ENCODE results near the gene MUC21. TPM values are rescaled to one million over a fixed set of nuclear protein-coding genes. Genes with fewer than 3 reads are reported as not detected.

MUC21 gene
- total RNA-seq, 1 experiment from 2014 or later, result not detected

DNA sequence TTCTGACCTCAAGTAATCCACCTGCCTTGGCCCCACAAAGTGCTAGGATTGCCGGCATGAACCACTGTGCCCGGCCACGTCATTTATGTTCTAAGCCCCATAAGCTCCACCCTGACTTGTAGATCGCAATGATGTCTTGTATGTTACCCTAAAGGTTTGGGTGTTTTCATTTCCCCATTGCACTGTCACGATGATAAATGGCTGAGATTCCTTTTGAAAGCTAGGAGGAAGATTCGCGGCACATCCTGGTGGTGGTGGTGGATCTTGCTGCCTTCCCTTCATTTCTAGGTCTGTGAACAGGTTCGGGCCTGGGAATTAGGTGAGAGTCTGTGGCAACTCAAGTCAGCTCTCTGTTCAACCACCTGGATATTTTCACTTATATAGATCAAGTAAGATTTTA is 55.0 kb downstream of the MUC21 start:
- Histone ChIP-seq H3K27ac (ENCODE audit: low read length) (no peak overlapping the region), H3K4me1 (ENCODE audit: insufficient read depth, low read length) (0 out of 2 replicates have a peak, but pooled peaks cover 5% of the 10 kb centered on the region), H2AFZ (ENCODE audit: low read length) (no peak overlapping the region), H3K9me3 (ENCODE audit: low read length) (no peaks in the 10 kb centered on the region), H3K4me3 (ENCODE audit: low read length) (no peak overlapping the region), H3F3A (ENCODE audit: low read length, unreplicated experiment) (no peaks in the 10 kb centered on the region), H3K9ac (ENCODE audit: low read length) (no peak overlapping the region), H4K20me1 (ENCODE audit: low read length) (no peaks in the 10 kb centered on the region), H3K79me2 (ENCODE audit: low read length) (no peaks in the 10 kb centered on the region), H3K36me3 (ENCODE audit: low read depth, low read length) (no peaks in the 10 kb centered on the region), H3K27me3 (ENCODE audit: low read length) (no peaks in the 10 kb centered on the region), H3K9me2 (replicated peaks; ENCODE audit: low read length) (no peaks in the 10 kb centered on the region; the same call in 1 of the 2 replicates), H3K4me2 (ENCODE audit: low read length) (no peak overlapping the region)
- DNase-seq, result no peak
- POLR2A ChIA-PET (ENCODE audit: unreplicated experiment), result interaction anchor here (0.6 kb wide), 1 partner anchor 31 kb away, joined by 4 read pairs; no protein-coding TSS in a partner anchor
- CTCF ChIA-PET, result no interaction called here
- ATAC-seq, result no peak
- intact Hi-C loops (cut with micrococcal nuclease), result no loop called here
- no TSS peak for BruUV-seq (replicated peaks)
- no peak for TF ChIP-seq EZH2phosphoT487 (IDR thresholded peaks at IDR 0.05; ENCODE audit: borderline replicate concordance, low read length)
- no peak for TF ChIP-seq EZH2 (IDR thresholded peaks at IDR 0.05; ENCODE audit: low read length, unreplicated experiment)
- TF ChIP-seq, protein P1, sequence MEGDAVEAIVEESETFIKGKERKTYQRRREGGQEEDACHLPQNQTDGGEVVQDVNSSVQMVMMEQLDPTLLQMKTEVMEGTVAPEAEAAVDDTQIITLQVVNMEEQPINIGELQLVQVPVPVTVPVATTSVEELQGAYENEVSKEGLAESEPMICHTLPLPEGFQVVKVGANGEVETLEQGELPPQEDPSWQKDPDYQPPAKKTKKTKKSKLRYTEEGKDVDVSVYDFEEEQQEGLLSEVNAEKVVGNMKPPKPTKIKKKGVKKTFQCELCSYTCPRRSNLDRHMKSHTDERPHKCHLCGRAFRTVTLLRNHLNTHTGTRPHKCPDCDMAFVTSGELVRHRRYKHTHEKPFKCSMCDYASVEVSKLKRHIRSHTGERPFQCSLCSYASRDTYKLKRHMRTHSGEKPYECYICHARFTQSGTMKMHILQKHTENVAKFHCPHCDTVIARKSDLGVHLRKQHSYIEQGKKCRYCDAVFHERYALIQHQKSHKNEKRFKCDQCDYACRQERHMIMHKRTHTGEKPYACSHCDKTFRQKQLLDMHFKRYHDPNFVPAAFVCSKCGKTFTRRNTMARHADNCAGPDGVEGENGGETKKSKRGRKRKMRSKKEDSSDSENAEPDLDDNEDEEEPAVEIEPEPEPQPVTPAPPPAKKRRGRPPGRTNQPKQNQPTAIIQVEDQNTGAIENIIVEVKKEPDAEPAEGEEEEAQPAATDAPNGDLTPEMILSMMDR (conservative IDR thresholded peaks at IDR 0.05; ENCODE audit: low read depth, low read length), result no peak

Other genes with a start within 250 kb of the MUC21 start
- gene FLOT1, start 241.0 kb upstream of the MUC21 start, total RNA-seq (2014; rRNA removed), result 305 and 401 TPM in 2 replicates
- gene IER3, start 239.2 kb upstream of the MUC21 start, total RNA-seq (2014; rRNA removed), result 1,173 and 1,198 TPM in 2 replicates
- gene DDR1, start 99.2 kb upstream of the MUC21 start, total RNA-seq (2014; rRNA removed), result 108 and 144 TPM in 2 replicates
- gene GTF2H4, start 75.5 kb upstream of the MUC21 start, total RNA-seq (2014; rRNA removed), result 21.7 and 28.7 TPM in 2 replicates
- 66.5 and 87.8 TPM in 2 replicates for gene VARS2, start 69.5 kb upstream of the MUC21 start, total RNA-seq (2014; rRNA removed)
- gene SFTA2, start 51.5 kb upstream of the MUC21 start, total RNA-seq (2014; rRNA removed), result not detected in 2 replicates
- gene MUCL3, start 42.7 kb upstream of the MUC21 start, total RNA-seq (2014; rRNA removed), result 0.04 TPM in 1 of 2 replicates, not detected in the other
- gene MUC22, start 26.8 kb downstream of the MUC21 start, total RNA-seq (2014; rRNA removed), result 0.06 TPM in 1 of 2 replicates, not detected in the other
- gene C6orf15, start 128.9 kb downstream of the MUC21 start, total RNA-seq (2014; rRNA removed), result not detected in 2 replicates
- 2.0 and 5.5 TPM in 2 replicates for gene PSORS1C1, start 131.1 kb downstream of the MUC21 start, total RNA-seq (2014; rRNA removed)
- 0.55 and 0.81 TPM in 2 replicates for gene CDSN, start 136.7 kb downstream of the MUC21 start, total RNA-seq (2014; rRNA removed)
- gene PSORS1C2, start 155.3 kb downstream of the MUC21 start, total RNA-seq (2014; rRNA removed), result not detected in 2 replicates
- 31.3 and 40.0 TPM in 2 replicates for gene CCHCR1, start 174.1 kb downstream of the MUC21 start, total RNA-seq (2014; rRNA removed)
- 79.0 and 88.6 TPM in 2 replicates for gene TCF19, start 174.9 kb downstream of the MUC21 start, total RNA-seq (2014; rRNA removed)
- gene POU5F1, start 187.0 kb downstream of the MUC21 start, total RNA-seq (2014; rRNA removed), result not detected in 2 replicates

All from PC-3 (cell line).